ENCODE measurements around the gene HYAL3.

- TF ChIP-seq EZH2phosphoT487 (IDR thresholded peaks at IDR 0.05; ENCODE audit: insufficient read depth, low read depth) (no peak), EZH2 (IDR thresholded peaks at IDR 0.05; ENCODE audit: insufficient read depth, poor library complexity, severe bottlenecking) (no peak)
Observed at GRCh38 chr3:50242851-50243542, 56.2 kb downstream of the HYAL3 start.

Measured in GM23248 (cell line).